DND-41 (cell line): Measurements from ENCODE around the gene MAN2A2.

Experiments used
- ATAC-seq: fragments of 200-7000 bp; cut with Tn5 transposase; 3 replicates; pipeline ENCODE4 v1.9.1; 2021; ENCODE audit warnings: low read depth; ENCODE audit not compliant: insufficient read depth
- DNase-seq: peaks from one replicate; pipeline ENCODE4 v3.0.0-alpha.2; 2020
- H2AFZ ChIP-seq: 2 replicates; pipeline ENCODE4 v1.6.0; 2012; ENCODE audit warnings: low read depth, low read length
- H3K27ac ChIP-seq: 2 replicates; pipeline ENCODE4 v1.5.1; 2012; ENCODE audit warnings: low read length, inconsistent platforms
- H3K27me3 ChIP-seq: fragments of 200-600 bp; sonication (generic); 2 replicates; pipeline ENCODE4 v1.6.0; 2012; ENCODE audit warnings: low read length, mild to moderate bottlenecking, inconsistent platforms; ENCODE audit not compliant: insufficient read depth, poor library complexity
- H3K36me3 ChIP-seq: 2 replicates; pipeline ENCODE4 v1.5.1; 2012; ENCODE audit warnings: low read length, inconsistent platforms; ENCODE audit not compliant: insufficient read depth
- H3K4me1 ChIP-seq: 2 replicates; pipeline ENCODE4 v1.5.1; 2012; ENCODE audit warnings: mild to moderate bottlenecking, low read length; ENCODE audit not compliant: insufficient read depth
- H3K4me2 ChIP-seq: 2 replicates; pipeline ENCODE4 v1.6.0; 2012; ENCODE audit warnings: mild to moderate bottlenecking, moderate library complexity, low read length, inconsistent platforms; ENCODE audit not compliant: insufficient read depth
- H3K4me3 ChIP-seq, 2 experiments: fragments of 200-600 bp in 1 of 2; shearing (Covaris generic) in 1 of 2; 2 replicates each; pipeline ENCODE4 v1.5.1; 2012 to 2016; ENCODE audit warnings: inconsistent platforms in 2 of 2, low read length in 2 of 2, mild to moderate bottlenecking in 2 of 2, low read depth in 1 of 2, moderate library complexity in 1 of 2
- H3K79me2 ChIP-seq: 2 replicates; pipeline ENCODE4 v1.6.0; 2012; ENCODE audit warnings: low read length, inconsistent platforms; ENCODE audit not compliant: insufficient read depth
- H3K9ac ChIP-seq: 2 replicates; pipeline ENCODE4 v1.6.0; 2012; ENCODE audit warnings: low read depth, mild to moderate bottlenecking, inconsistent platforms, low read length, moderate library complexity
- H3K9me3 ChIP-seq: 2 replicates; pipeline ENCODE4 v1.5.1; 2012; ENCODE audit warnings: low read length, moderate library complexity, mild to moderate bottlenecking, inconsistent platforms; ENCODE audit not compliant: insufficient read depth, severe bottlenecking
- H4K20me1 ChIP-seq: 2 replicates; pipeline ENCODE4 v1.6.0; 2012; ENCODE audit warnings: low read length; ENCODE audit not compliant: insufficient read depth
- EZH2 ChIP-seq: IDR thresholded peaks from 3 replicates; pipeline ENCODE4 v1.6.1; 2012; ENCODE audit warnings: borderline replicate concordance, low read depth, mild to moderate bottlenecking, moderate library complexity, low read length, inconsistent platforms; ENCODE audit not compliant: severe bottlenecking
- TF ChIP-seq, protein P1 (sequence below): IDR thresholded peaks from 2 replicates; pipeline ENCODE4 v1.5.1; 2012; ENCODE audit warnings: borderline replicate concordance, low read length, moderate library complexity, mild to moderate bottlenecking; ENCODE audit not compliant: poor library complexity, severe bottlenecking; ENCODE audit errors: extremely low read depth

MAN2A2 gene

GRCh38 chr15:90902040-90902839 lies 862 bp upstream of the MAN2A2 start:
- TF ChIP-seq, protein P1, sequence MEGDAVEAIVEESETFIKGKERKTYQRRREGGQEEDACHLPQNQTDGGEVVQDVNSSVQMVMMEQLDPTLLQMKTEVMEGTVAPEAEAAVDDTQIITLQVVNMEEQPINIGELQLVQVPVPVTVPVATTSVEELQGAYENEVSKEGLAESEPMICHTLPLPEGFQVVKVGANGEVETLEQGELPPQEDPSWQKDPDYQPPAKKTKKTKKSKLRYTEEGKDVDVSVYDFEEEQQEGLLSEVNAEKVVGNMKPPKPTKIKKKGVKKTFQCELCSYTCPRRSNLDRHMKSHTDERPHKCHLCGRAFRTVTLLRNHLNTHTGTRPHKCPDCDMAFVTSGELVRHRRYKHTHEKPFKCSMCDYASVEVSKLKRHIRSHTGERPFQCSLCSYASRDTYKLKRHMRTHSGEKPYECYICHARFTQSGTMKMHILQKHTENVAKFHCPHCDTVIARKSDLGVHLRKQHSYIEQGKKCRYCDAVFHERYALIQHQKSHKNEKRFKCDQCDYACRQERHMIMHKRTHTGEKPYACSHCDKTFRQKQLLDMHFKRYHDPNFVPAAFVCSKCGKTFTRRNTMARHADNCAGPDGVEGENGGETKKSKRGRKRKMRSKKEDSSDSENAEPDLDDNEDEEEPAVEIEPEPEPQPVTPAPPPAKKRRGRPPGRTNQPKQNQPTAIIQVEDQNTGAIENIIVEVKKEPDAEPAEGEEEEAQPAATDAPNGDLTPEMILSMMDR = peak; percentile 86
- no peak for TF ChIP-seq EZH2
- peaks cover 27% of the 10 kb centered on the region for H3K4me1 ChIP-seq
- peaks cover 6% of the 10 kb centered on the region for H4K20me1 ChIP-seq
- H3K36me3 ChIP-seq = peaks cover 26% of the 10 kb centered on the region
- no peaks in the 10 kb centered on the region for H3K9me3 ChIP-seq
- H3K27me3 ChIP-seq = no peaks in the 10 kb centered on the region
- H3K9ac ChIP-seq = peak overlapping the region; percentile 92
- DNase-seq (peak; percentile 70), ATAC-seq (peak; percentile 76)
- peaks cover 15% of the 10 kb centered on the region for H3K79me2 ChIP-seq
- peak overlapping the region; percentile 92 for H2AFZ ChIP-seq
- peak overlapping the region; percentile 80 for H3K4me2 ChIP-seq
- H3K27ac ChIP-seq = peak overlapping the region; percentile 82
- peak overlapping the region; percentile 56 to 89; a peak in 3 of 4 replicates for H3K4me3 ChIP-seq

DNA sequence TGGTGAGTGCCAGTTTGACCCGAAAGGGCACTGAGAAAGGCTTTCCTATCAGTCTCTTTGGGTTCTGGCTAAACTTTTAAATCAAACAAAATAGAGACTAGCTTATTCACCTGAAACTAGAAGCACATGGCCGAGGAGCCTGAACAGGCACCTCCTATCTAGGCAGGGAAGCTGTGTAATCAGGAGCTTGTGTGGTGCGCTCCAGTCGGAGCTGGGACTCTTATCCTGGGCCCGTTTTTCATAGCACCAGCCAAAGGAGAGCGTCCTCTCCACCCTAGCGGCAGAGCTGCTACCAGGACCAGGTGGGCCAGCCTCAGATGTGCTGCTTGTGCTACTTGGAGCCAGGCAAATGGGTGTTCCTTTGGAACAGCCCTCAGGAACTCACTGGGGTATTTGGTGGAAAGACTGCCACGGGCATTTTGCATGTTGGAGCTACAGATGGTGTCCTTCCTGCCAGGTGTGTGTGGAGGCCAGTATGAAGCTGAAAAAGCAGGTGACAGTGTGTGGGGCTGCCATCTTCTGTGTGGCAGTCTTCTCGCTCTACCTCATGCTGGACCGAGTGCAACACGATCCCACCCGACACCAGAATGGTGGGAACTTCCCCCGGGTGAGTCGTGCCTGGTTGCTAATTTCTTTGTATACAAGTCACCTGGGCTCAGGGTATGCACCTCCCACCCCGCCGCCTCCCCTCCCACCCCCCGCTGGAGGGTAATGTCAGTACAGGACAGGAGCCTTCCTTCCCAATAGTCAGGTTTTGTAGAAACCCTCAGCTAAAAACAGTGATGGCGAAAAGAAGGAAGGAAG lies 833 bp downstream of the MAN2A2 start:
- Histone ChIP-seq H3K4me1 (peaks cover 27% of the 10 kb centered on the region), H3K27me3 (no peaks in the 10 kb centered on the region), H3K27ac (peak overlapping the region; percentile 80), H3K36me3 (peaks cover 39% of the 10 kb centered on the region), H4K20me1 (peaks cover 6% of the 10 kb centered on the region), H3K9me3 (no peaks in the 10 kb centered on the region), H3K4me2 (peak overlapping the region; percentile 80), H3K4me3 (peak overlapping the region; percentile 71 to 89; a peak in 3 of 4 replicates), H3K79me2 (peaks cover 15% of the 10 kb centered on the region), H3K9ac (peak overlapping the region; percentile 92), H2AFZ (peak overlapping the region; percentile 86)
- TF ChIP-seq, protein P1 = no peak
- TF ChIP-seq EZH2 = no peak
- DNase-seq (no peak), ATAC-seq (no peak)

GRCh38 chr15:90904746-90905145 lies 1.6 kb downstream of the MAN2A2 start:
- Histone ChIP-seq H3K36me3 (peaks cover 40% of the 10 kb centered on the region), H3K9me3 (no peaks in the 10 kb centered on the region), H3K27me3 (no peaks in the 10 kb centered on the region), H2AFZ (no peak overlapping the region), H3K4me2 (no peak overlapping the region), H3K4me3 (no peak overlapping the region), H3K79me2 (peaks cover 15% of the 10 kb centered on the region), H4K20me1 (peaks cover 6% of the 10 kb centered on the region), H3K4me1 (peaks cover 27% of the 10 kb centered on the region), H3K27ac (no peak overlapping the region), H3K9ac (no peak overlapping the region)
- no peak for ATAC-seq
- no peak for DNase-seq
- TF ChIP-seq, protein P1 = no peak
- no peak for TF ChIP-seq EZH2
